Measurements from ENCODE around the gene RPS6KB1.

GRCh38 chr17:59848385-59848668 is 44.6 kb upstream of the RPS6KB1 start:
- TF ChIP-seq, protein P1, sequence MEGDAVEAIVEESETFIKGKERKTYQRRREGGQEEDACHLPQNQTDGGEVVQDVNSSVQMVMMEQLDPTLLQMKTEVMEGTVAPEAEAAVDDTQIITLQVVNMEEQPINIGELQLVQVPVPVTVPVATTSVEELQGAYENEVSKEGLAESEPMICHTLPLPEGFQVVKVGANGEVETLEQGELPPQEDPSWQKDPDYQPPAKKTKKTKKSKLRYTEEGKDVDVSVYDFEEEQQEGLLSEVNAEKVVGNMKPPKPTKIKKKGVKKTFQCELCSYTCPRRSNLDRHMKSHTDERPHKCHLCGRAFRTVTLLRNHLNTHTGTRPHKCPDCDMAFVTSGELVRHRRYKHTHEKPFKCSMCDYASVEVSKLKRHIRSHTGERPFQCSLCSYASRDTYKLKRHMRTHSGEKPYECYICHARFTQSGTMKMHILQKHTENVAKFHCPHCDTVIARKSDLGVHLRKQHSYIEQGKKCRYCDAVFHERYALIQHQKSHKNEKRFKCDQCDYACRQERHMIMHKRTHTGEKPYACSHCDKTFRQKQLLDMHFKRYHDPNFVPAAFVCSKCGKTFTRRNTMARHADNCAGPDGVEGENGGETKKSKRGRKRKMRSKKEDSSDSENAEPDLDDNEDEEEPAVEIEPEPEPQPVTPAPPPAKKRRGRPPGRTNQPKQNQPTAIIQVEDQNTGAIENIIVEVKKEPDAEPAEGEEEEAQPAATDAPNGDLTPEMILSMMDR (conservative IDR thresholded peaks at IDR 0.05; ENCODE audit: low read length) = no peak
- no peak for TF ChIP-seq EZH2phosphoT487 (IDR thresholded peaks at IDR 0.05; ENCODE audit: borderline replicate concordance, low read depth, low read length)
